ENCODE measurements around the gene PCARE.
A peak's percentile ranks its signal among the peaks of the same experiment; 100 is the strongest.

PCARE gene

GRCh38 chr2:29063056-29063455 is 11.3 kb downstream of the PCARE start:
- DNase-seq (ENCODE audit: low spot score), result no peak

GRCh38 chr2:29062371-29062770 is 12.0 kb downstream of the PCARE start:
- no peak for DNase-seq (ENCODE audit: low spot score)

GRCh38 chr2:29061616-29062015 is 12.7 kb downstream of the PCARE start:
- DNase-seq (ENCODE audit: low spot score), result no peak

- DNase-seq (ENCODE audit: low spot score), result no peak
Measured at GRCh38 chr2:29061176-29061575, 13.1 kb downstream of the PCARE start.

- no peak for DNase-seq (ENCODE audit: low spot score)
Measured at GRCh38 chr2:29060441-29060840, 13.9 kb downstream of the PCARE start.

- DNase-seq (ENCODE audit: low spot score), result no peak
Measured at GRCh38 chr2:29059624-29060023, 14.7 kb downstream of the PCARE start.

GRCh38 chr2:29057006-29057405 is 17.3 kb downstream of the PCARE start:
- no peak for DNase-seq (ENCODE audit: low spot score)

GRCh38 chr2:29056452-29056851 is 17.9 kb downstream of the PCARE start:
- DNase-seq (ENCODE audit: low spot score), result no peak

- no peak for DNase-seq (ENCODE audit: low spot score)
Measured at GRCh38 chr2:29055601-29056000, 18.7 kb downstream of the PCARE start.

- no peak for DNase-seq (ENCODE audit: low spot score)
Measured at GRCh38 chr2:29054430-29054829, 19.9 kb downstream of the PCARE start.

GRCh38 chr2:29053670-29054400 is 20.5 kb downstream of the PCARE start:
- peak; percentile 21 for DNase-seq (ENCODE audit: low spot score)

GRCh38 chr2:29053223-29053622 is 21.1 kb downstream of the PCARE start:
- no peak for DNase-seq (ENCODE audit: low spot score)

GRCh38 chr2:29052807-29053206 is 21.5 kb downstream of the PCARE start:
- DNase-seq (ENCODE audit: low spot score), result no peak

GRCh38 chr2:29051730-29052129 is 22.6 kb downstream of the PCARE start:
- DNase-seq (ENCODE audit: low spot score), result no peak

GRCh38 chr2:29050591-29050990 is 23.7 kb downstream of the PCARE start:
- DNase-seq (ENCODE audit: low spot score), result no peak

GRCh38 chr2:29047083-29047845 is 27.1 kb downstream of the PCARE start:
- no peak for DNase-seq (ENCODE audit: low spot score)

GRCh38 chr2:29046321-29046720 is 28.0 kb downstream of the PCARE start:
- DNase-seq (ENCODE audit: low spot score), result no peak

GRCh38 chr2:29044459-29044858 is 29.9 kb downstream of the PCARE start:
- no peak for DNase-seq (ENCODE audit: low spot score)

- DNase-seq (ENCODE audit: low spot score), result no peak
Measured at GRCh38 chr2:29042561-29043075, 31.7 kb downstream of the PCARE start.

- DNase-seq (ENCODE audit: low spot score), result no peak
Measured at GRCh38 chr2:29041161-29041660, 33.1 kb downstream of the PCARE start.

GRCh38 chr2:29040552-29040951 is 33.8 kb downstream of the PCARE start:
- DNase-seq (ENCODE audit: low spot score), result no peak

- no peak for DNase-seq (ENCODE audit: low spot score)
Measured at GRCh38 chr2:29039718-29040480, 34.4 kb downstream of the PCARE start.

Measured in COLO829 (cell line).